HG03108 (cell line): Measurements from ENCODE around the gene NTHL1.

Experiments
- ATAC-seq: cut with Tn5 transposase; IDR thresholded peaks from one replicate; pipeline ENCODE4 v1.9.1; 2021; ENCODE audit warnings: moderate library complexity; ENCODE audit not compliant: unreplicated experiment

Gene NTHL1

DNA sequence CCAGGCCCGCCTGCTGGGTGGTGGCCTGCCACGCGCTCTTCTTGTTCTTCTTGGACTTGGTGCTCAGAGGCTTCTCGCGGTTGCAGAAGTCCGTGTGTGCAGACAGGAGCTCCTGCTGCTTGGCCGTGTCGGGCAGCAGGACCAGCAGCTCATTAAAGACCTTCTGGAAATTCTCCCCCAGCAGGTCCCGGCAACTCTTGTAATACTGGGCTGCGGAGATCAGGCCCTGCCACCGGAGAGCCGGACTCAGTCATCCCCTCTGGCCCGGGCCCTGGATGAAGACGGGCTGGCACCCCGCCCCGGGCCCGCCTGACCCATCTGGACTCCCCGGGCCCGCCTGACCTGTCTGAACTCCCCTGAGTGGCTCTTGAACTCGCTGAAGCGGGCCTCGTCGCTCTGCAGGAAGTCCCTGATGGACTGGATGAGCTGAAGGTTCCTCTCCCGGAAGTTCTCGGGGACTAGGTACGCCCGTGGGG is 49.2 kb downstream of the NTHL1 start:
- ATAC-seq, result no peak

DNA sequence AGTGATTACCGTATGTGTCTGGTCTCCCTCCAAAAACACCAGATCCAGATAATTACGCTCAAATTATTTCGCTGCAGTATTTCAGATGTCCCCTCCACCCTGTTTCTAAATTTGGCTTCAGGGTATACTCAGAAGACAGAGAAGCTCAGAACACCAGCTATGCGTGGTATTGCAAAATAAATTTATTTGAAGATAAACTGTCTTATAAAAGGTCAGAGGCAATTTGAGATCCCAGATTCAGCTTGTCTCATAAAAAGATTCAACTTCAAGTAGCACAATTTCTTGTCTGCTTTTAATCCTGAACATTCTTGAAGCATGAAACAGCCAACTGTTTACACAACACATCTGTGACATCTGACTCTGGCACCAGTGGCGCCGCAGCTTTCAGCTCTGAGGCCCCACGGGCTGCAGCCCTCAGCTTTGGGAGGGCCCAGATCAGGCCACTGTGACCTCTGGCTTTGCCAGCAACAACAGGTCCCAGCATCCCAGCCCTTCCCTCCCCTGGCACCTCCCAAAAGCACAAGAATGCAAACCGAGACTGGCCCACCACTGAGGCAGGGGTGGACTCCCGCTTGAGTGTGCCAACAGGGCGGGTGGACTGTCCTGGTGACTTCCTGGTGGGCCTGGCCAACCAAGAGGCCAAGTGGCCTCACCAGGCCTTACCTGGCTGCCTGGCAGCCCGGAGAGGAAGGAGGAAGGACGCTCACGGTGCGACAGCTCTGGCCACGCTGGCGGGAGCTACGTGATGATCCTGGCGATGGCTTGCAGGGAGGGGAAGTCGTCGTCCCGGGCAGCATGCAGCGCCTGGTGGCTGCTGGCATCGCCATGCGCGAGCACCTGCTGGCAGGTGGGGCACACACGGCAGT is 49.9 kb downstream of the NTHL1 start:
- no peak for ATAC-seq

DNA sequence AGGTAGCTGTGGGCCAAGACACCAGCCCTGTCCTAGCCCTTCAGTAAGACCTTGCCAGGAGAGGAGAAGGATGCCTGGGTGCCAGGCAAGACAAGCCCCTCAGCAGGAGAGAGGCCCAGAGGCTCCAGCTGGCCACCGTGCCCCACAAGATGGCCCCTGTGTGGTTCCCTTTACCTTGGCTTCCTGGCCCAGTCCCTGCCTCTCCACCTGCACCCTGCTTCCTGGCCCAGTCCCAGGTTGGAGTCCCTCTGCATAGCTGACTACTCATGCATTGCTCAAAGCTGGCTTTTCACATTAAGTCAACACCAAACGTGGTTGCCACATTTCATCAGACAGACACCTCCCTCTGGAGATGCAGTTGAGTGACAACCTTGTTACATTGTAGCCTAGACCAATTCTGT is 53.9 kb downstream of the NTHL1 start:
- no peak for ATAC-seq

DNA sequence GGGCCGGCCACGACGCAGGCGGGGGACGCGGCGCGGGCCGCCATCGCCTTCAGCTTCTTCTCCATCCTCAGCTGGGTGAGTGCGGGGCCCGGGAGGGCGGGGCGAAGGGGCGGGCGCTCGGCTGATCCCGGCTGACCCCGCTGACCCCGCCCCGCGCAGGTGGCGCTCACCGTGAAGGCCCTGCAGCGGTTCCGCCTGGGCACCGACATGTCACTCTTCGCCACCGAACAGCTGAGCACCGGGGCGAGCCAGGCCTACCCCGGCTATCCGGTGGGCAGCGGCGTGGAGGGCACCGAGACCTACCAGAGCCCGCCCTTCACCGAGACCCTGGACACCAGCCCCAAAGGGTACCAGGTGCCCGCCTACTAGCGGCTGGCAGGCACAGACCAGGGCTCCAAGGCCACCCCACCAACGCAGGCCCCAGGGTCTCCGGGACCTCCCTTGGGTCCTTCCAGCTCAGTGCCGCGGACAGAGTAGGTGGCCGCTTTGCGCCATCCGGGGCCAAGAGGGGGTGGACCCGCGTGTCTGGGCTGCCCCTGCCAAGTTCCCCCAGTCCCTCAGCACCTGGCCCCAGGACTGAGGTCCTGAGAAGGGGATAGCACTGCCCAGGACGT is 54.8 kb downstream of the NTHL1 start:
- no peak for ATAC-seq

DNA sequence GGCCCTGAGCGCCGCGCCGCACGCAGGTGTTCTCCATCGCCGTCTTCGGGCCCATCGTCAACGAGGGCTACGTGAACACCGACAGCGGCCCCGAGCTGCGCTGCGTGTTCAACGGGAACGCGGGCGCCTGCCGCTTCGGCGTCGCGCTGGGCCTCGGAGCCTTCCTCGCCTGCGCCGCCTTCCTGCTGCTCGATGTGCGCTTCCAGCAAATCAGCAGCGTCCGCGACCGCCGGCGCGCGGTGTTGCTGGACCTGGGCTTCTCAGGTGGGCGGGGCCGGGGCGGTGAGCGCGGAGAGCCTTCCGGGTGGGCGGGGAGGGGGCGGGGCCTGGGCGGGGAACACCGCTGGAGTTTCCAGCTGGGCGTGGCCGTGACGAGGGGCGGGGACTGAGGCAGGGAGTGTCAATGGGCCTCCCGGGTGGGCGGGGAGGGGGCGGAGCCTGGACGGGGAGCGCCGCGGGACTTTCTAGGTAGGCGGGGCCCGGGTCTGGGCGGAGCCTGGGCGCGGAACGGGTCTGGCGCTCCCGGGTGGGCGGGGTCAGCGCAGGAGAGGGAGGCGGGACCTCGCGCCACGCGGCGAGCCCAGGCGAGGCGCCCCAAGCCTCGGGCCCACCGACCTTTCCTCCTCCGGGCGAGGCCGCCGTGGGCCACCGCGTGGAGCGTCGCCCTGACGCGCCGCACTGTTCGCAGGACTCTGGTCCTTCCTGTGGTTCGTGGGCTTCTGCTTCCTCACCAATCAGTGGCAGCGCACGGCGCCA is 55.5 kb downstream of the NTHL1 start:
- peak; percentile 42 for ATAC-seq

DNA sequence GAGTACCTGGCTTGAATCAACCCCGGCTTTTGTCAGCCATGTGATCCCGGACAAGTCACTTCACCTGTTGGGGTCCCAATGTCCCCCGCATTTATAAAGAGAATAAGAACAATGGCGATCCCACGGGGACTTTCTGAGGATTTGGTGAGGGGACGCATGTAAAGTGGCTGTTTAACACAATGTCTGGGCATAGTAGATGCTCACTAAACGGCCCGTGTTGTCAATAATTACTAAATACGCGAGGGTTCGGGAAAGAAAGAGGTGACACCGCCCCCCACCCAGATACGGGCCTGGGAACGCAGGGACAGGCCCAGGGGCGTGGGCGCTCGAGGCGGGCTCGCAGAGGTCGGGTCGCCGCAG is 56.1 kb downstream of the NTHL1 start:
- no peak for ATAC-seq

DNA sequence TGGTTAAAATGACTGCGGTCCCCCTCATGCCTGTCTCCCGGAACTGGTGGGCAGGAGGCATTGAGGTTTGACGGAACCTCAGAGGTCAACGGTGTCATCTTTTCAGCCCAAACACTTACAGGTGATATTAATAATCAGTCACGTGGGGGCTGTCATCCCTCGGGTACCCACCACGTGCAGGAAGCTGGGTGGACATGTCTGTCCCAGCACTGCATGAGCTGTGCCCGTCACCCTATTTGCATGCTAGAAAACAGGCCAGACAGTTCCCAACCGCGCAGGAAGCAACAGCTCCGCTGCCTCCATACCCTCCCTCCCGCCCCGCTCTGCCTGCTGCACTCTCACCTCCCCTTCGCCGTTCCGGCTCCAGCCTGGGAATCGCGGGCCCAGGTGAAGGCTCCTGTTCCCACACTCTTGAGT is 56.5 kb downstream of the NTHL1 start:
- no peak for ATAC-seq

DNA sequence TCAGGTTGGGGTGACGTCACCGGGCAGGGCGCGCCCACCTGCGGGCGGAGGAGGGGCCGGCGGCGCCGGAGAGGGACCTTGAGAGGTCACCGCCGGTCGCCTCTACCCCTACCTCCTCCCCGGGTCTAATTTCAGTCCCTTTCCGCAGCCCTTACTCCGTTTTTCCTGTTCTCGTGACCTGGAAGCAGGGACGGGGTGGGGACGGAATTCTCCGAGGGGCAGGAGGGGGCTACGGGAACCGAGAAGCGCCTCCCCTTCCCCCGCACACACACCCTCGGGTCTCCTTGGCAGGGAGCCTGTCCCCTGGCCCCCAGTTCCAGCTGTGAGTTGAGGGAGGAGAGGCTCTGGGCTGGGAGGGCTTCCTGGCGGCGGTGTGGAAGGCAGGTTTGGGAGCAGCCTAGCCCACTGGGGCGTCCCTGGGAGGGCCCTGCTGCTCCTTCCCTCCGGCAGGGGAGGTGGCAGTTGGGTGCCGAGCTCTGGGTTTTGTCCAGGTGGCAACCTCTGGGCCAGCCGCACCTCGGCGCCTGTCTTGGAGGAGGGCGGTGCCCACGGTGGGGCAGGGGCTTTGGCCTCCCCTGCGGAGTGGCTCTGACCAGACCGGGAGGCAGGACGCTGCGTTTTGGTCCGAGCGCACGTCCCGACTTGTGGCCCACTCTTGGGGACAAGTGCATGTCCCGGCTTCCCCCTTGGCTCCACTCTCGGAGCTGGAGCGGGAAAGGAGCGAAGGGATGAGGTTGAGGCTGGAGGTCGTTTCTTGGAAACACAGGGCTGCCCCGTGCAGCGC is 57.1 kb downstream of the NTHL1 start:
- ATAC-seq, result no peak

DNA sequence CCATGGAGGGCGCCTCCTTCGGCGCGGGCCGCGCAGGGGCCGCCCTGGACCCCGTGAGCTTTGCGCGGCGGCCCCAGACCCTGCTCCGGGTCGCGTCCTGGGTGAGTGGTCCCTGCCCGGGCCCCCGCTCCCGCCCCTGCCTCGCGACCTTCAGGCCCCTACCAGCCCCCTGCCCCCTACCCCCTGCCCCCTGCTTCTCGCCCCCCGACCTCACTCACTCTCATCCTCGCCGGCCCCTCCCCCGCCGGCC is 57.6 kb downstream of the NTHL1 start:
- ATAC-seq, result no peak
